8988T (cell line): Measurements from ENCODE around the gene CTU1.

ENCODE experiments used
- DNase-seq: peaks from one replicate; pipeline ENCODE4 v3.0.0; 2011

Gene CTU1

DNA sequence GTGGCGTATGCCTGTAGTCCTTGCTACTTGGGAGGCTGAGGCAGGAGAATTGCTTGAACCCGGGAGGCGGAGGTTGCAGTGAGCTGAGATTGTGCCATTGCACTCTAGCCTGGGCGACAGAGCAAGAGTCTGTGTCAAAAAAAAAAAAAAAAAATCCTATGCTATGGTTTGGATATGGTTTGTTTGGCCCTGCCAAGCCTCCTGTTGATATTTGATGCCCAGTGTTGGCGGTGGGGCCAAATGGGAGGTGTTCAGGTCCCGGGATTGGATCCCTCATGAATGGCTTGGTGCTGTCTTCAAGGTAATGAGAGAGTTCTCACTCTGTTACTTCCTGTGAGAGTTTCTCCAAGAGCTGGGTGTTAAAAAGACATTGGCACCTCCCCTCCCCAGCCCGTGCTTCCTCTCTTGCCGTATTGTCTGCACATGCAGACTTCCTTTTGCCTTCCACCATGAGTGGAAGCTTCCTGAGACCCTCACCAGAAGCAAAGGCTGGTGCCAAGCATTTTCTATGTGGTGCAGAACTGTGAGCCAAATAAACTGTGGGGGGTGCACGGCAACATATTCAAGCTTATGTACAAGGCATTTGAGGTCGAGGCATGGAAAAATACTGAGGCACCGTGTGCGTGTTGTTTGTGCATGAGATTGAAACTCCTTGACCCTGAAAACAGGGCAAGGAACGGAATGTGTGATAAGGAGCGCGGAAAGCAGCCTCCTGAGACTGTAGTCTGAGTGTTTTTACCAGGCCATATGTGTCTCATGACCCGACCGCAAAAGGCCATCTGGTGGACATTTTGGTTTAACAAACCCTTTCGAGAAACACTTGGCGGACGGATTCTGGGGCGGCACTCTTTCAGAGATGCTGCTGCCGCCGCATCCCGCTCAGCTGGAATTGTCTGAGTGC, 23.8 kb upstream of the CTU1 start:
- no peak for DNase-seq

DNA sequence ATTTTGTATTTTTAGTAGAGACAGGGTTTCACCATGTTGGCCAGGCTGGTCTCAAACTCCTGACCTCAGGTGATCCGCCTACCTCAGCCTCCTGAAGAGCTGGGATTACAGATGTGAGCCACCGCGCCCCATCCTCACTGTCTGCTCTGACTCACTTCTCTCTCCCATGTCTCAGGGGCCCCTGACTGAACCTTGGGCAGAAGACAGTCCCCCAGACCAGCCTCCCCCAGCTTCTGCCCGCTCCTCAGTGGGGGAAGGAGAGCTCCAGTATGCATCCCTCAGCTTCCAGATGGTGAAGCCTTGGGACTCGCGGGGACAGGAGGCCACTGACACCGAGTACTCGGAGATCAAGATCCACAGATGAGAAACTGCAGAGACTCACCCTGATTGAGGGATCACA, 21.5 kb upstream of the CTU1 start:
- no peak for DNase-seq

DNA sequence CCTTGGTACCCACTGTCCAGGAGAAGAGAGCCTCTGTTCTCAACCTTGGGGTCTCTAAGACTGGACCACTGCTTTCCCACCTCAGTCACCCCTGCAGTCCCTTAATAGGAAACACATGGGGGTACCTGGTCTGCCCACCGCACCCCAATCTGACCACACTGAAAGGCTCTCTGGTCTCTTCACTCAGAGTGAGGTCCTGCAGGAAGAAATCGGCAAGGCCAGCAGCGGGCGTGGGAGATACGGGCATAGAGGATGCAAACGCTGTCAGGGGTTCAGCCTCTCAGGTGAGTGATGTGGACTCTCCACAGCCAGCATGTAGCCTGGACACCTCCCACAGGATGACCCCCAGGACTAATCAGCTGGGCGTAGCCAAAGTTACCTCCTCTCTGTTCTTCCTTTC, 20.0 kb upstream of the CTU1 start:
- no peak for DNase-seq

DNA sequence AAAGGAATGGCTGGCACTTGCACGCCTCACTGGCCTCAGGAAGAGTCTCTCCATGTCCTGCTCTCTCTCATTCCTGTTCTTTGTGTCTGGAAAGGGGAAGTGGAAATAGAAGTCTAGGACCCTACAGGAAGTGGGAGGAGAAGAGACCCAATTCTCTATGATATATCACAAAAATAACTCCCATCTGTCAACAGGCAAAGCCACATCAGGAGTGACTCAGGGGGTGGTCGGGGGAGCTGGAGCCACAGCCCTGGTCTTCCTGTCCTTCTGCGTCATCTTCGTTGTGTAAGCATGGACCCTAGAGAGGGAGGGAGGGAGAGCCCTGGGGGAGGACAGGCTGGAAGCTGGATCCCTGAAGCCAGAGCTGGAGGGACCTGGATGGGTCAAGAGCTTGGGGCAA, 19.5 kb upstream of the CTU1 start:
- DNase-seq: no peak

DNA sequence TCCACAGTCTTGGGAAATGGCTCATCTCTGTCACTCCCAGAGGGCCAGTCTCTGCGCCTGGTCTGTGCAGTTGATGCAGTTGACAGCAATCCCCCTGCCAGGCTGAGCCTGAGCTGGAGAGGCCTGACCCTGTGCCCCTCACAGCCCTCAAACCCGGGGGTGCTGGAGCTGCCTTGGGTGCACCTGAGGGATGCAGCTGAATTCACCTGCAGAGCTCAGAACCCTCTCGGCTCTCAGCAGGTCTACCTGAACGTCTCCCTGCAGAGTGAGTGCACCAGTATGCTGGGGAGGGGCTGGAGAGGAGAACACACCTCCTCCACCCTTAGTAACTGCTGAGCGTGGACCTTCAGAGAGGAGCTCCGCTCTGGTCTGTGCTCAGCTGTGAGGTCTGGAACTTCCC, 18.8 kb upstream of the CTU1 start:
- DNase-seq: no peak

DNA sequence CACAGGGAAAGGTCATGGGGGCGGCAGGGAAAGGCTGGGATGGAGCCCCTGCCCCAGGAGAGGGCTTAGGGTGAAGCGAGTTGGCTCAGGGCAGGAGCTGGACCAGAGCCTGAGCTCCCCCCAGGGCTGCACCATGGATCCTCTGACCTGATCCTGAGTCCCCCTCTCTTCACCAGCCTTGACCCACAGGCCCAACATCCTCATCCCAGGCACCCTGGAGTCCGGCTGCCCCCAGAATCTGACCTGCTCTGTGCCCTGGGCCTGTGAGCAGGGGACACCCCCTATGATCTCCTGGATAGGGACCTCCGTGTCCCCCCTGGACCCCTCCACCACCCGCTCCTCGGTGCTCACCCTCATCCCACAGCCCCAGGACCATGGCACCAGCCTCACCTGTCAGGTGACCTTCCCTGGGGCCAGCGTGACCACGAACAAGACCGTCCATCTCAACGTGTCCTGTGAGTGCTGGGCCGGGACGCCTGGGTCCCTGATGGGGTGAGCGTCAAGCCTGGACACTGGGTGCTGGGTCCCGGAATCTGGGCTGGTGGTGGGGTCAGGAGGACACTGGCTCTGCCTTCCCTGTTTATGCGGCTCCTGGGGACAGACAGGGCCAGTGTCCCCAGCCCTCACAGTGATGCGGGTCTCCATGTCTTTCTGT, 17.3 kb upstream of the CTU1 start:
- no peak for DNase-seq

DNA sequence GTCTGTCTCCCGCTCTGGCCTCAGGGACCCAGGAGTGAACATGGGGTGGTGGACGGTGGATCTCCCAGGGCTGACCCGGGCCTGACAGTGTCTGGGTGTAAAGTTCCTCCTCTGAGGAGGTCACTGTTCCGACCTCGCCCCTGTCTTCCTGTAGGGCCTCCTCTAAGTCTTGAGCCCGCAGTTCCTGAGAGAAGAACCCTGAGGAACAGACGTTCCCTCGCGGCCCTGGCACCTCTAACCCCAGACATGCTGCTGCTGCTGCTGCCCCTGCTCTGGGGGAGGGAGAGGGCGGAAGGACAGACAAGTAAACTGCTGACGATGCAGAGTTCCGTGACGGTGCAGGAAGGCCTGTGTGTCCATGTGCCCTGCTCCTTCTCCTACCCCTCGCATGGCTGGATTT, 16.5 kb upstream of the CTU1 start, which contains the start of gene SIGLEC9:
TSS of gene SIGLEC9 (plus strand) at position 178 of the 400 bp plus-strand sequence. CDS start at position 247, 69 bp downstream.
- DNase-seq: no peak

DNA sequence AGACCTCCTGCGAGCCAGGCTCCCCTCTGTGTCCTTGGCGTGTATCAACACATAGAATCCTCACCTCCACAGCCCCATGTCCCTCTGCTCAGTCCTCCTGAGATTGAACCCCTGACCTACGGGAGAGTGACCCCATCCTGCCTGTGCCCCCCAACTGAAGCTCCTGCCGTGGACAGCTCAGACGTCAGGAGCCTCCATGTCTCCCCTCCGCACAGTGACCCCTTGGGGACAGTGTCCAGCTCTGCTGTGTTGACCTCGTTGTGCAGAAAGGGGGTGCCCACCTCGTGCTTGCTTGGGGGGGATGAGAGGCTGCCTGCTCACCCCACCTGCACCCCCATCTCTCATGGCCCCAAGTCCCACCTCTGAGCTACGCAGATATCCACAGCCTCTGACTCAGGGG, 16.0 kb upstream of the CTU1 start:
- DNase-seq: no peak

DNA sequence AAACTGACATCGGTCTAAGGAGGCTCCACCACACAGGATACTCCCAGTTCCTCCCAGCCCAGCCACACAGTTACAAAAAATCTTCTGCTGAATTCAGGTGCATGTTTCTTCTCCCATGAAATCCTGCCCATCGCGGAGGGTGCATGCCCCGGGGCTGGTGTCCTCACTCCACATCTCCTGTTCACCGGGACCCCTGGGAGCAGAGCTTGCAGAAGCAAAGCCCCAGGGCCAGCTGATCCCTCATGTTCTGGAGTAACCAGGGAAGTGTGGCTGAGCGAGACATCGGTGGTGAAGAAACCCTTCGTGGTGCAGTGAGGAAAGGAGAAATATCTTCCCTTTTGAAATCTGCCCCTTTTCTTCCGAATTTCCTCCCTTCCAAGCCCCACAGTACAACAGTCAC, 15.6 kb upstream of the CTU1 start:
- DNase-seq: no peak

DNA sequence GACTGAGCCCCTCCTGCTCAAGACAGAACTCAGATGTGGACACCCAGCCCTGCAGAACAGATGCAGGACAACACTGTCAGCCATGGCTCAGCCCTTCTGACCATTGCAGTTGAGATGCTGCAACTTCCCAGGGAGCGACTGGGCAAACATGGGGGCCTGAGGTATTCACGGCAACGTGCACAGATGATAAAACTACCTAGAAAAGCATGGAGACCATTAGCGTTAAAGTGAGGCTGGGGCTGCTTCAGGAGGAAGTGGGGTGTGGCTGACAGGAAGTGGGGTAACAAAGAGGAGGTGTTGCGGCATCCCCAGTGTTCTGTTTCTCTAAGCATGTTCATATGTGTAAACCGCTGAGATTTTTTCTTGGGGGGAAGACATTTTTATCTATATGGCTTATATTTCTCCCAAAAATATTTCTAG, 15.2 kb upstream of the CTU1 start:
- DNase-seq: no peak

DNA sequence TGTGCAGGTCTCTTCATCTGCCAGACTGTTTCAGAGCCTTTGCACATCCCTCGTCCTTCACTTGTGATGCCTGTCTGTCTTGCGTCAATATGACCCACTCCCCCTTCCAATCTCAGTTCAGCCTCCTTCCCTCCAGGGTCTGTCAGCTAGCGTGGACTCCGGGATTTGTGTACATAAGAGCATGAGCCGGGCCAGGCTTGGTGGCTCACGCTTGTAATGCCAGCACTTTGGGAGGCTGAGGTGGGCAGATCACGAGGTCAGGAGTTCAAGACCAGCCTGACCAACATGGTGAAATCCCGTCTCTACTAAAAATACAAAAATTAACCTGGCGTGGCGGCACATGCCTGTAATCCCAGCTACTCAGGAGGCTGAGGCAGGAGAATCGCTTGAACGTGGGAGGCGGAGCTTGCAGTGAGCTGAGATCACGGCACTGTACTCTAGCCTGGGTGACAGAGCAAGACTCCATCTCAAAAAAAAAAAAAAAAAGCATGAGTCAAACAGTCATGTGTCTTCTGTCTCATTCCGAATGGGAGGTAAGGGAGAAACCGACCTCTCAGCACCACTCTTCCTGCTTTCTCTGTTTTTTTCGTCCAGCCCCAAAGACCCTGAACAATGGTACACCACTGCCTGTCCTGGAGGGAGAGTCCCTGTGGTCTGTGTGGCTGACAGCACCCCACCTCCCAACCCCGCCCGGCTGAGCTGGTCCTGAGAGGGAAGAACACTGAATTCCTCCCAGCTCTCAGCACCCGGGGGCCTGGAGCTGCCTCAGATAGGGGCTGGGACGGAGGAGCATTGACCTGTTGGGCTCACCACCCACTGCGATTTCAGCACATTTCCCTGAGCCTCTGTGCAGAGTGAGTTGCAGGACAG, 14.1 kb upstream of the CTU1 start:
- DNase-seq: no peak

DNA sequence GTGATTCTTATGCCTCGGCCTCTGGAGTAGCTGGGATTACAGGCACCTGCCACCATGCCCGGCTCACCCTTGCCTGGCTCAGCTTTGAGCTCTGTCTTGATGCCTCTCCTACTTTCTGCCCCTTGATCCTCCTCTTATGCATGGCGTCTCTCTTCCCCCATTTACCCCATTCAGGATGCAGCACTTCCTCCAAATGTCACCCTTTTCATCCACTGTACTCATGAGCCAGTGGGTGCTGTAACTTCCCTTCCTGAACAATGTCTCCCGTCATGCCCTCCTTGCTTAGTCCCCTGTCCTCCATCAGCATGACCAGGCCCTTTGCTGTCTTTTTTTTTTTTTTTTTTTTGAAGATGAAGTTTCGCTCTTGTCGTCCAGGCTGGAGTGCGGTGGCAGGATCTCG, 13.0 kb upstream of the CTU1 start:
- no peak for DNase-seq

DNA sequence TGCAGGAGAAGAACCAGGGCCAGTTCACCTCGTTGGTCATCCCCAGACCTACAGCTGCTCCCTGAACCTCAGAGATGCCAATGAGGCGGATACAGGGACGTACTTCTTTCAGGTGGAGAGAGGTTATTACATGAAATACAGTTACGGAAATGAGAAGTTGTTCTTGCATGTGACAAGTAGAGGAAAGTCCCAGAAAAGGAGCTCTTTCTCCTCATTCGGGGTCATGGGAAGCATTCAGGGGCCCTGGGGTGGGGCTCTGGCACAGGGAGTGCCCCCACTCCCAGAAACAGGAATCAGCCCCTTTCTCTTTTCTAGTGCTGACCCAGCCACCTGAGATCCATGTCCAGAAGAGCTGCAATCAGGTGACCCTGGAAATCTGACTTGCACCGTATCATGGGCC, 12.0 kb upstream of the CTU1 start:
- DNase-seq: no peak

DNA sequence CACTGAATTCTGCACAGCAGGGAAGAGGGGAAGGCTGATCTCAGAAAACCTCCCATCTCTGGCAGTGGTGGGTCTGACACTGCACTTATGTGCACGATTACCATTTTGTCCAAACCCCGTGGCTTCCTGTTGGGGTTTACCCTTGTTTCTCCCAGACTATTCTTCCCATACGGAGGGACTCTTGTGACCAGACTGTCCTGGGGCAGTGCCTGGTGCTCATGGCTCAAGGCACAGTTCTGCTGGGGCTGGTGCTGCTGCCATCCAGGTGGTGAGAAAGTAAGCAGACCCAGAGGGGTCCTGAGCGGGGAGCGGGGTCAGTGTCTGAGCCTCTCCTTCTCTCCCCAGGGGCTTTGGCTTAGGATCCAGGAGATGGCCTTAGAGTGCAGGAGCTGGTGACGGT, 11.4 kb upstream of the CTU1 start:
- no peak for DNase-seq

DNA sequence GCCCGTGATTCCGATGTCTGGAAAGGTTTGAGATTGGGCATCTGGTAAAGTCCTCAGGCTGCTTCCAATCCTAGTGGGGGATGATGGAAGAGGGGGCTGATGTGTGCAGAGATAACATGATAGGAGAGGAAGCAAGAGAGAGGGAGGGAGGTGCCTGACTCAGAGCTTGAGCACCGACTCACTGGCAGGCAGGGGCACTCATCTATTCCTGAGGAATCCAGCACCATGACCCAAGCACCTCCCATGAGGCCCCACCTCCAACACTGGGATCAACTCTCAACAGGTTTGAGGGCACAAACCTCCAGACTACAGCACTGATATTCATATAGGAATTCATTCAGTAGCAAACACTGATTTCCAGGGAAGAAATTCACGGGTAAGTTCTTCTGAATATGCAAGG, 10.9 kb upstream of the CTU1 start:
- DNase-seq: no peak

DNA sequence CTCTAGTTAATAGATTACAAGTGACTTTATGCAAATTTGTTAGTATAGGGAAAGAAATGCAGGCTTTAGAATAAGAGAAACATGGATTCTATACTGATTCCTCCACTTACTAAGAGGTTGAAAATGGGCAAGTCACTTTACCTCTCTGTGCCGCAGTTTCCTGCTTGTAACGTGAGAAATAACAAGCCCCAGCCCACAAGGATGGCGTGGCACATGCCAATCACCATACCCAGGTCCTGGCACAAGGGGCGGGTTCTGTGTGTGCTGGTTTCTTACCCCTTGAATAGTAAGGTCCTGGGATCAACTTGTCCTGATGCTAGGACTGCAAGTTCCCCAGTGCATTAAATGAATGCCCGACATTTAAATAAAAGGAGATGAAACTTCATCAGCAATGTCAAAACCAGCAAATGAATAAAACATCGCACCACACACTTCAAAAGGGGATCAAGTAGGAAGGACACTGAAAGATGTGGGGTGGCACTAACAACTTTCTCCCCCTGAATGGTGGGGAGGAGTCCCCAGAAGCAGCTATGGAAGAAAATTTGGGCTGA, 8.6 kb upstream of the CTU1 start:
- DNase-seq: no peak

DNA sequence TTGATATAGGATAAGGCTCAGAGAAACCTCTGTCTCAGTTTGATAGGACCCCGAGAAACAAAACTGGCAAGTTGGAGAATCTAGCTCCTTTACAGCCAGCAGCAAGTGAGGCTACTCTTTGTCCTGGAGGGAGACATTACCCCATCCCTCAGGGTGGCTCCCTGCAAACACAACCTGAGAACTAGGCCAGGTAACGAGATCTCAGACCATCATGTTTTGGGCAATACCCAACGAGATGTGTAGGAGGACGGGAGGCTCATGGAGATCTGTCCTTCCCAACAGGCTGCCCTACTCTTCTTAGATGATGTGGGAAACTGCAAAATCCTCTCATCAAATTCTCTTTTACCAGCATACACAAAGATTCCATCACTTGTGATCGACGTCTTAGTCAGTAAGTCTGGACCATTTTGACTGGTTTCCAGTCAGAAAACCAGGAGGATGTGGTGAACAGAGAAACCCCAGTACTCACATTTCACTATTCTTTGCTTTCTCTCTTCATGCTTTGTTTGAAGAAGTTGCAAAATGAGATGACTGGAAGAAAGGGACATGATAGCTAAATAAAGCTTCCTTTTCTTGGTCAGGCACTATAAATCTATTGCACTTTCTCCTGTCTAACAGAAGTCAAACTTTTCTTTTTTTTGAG, 6.0 kb upstream of the CTU1 start:
- DNase-seq: no peak

DNA sequence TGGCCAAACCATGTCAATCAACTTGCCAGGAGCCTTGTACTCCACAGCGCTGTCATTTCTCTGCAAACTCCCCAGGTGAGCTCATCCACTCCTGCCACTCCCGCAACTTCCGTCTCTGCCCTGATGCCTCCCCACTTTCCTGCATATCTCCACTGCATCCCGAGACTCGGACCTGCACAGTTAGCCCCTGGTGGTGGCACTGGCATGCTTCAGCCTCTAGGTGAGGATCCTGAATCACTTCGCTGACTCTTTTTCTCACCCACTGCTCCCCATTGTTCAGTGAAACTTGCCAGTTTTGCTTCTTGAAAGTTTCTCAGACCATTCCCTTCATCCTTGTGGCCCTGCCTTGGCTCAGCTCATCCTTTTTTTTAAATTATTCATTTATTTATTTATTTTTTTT, 3.4 kb upstream of the CTU1 start:
- no peak for DNase-seq

DNA sequence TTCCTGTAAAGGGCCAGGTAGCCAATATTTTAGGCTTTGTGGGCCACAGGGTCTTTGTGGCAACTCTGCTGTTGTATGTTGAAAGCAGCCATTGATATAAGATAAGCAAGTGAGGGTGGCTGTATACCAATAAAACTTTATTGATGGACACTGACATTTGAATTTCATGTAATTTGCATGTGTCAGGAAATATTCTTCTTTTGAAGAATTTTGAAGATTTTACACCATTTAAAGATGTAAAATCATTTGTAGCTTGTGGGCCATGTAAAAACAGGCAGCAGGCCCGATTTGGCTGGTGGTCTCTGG, 2.4 kb upstream of the CTU1 start:
- no peak for DNase-seq

DNA sequence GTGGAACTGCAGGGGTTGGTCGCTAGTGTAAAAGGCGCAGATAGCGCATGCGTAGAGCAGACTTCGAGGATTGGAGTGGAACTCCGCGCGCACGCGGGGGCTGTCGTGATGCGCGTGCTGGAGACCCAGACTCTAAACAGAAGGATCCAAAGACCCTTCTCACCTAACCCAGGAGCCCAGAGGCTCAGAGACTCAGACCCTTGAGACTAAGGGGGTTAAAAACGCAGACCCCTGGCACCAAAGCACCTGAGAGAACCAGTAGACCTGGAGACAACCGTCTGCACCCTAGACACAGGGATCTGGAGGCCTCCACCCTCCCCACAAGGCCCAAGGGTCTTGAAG, 567 bp upstream of the CTU1 start:
- DNase-seq: no peak

DNA sequence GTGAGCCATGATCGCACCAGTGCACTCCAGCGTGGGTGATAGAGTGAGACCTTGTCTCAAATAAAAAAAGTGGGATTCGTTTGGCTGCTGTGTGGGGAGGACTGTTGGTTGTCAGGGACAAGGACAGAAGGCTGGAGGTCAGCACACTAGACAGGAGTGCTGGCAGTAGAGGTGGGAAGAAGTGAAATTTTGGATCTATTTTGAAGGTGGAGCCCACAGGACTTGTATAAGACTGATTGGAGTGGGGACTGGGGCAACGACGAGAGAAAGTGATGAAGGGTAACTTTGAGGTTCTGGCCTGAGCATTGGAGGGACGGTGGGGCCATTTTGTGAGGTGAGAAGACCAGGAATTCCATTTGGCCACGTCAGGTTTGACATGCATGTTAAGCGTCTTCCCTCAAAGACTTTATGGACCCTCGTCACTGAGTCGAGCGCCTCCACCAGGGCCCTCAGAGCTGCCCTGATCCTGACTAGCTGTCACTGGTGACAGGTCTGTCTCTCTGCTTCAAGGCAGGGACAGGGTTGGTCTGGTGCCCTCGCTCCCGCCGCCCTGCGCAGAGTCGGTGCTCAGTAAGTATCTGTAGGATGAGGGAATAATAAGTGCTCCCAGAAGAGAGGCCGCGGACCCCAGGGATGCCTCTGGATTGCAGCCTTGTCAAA, 673 bp downstream of the CTU1 start:
- no peak for DNase-seq

DNA sequence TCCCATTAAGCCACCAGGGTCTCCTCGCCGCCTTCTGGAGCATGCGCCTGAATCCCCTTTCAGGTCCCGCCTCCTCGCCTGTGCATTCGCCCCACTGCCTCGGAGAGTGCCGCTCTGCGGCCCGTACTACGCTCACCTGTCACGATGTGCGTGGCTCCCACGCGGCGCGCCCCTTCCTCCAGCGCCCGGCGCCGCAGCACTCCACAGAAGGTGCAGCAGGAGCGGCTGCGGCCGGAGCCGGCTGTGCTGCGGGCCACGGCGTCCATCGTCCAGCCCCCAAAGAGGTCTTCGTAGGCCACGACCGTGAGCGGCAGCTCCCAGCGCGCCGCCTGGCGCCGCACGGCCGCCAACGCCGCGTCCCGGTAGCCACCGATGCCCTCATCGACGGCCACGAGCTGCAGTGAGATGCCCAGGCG, 4.3 kb downstream of the CTU1 start:
- DNase-seq: no peak
